NCI-H2081 (cell line): ENCODE measurements around the gene RNF145.
"Not testable (repeated sequence)": the region's sequence is repeated elsewhere in the genome, so short reads cannot be mapped to it uniquely, and the experiment has no call there.

Source experiments
- DNase-seq, 2 experiments: peaks; one replicate each; lab custom pipeline; 2025; lab: John Stamatoyannopoulos, UW

The RNF145 gene

GRCh38 chr5:159209438-159210209 lies at the start of gene RNF145:
TSS of gene RNF145 (minus strand) at chr5:159209553. CDS start at chr5:159203617, 5,936 bp downstream.
- peak; percentile 78 to 86 for DNase-seq

GRCh38 chr5:159258361-159258760 lies 49.0 kb upstream of the RNF145 start:
- no peak for DNase-seq

GRCh38 chr5:159257629-159258283 lies 48.4 kb upstream of the RNF145 start:
- no peak for DNase-seq

GRCh38 chr5:159257007-159257406 lies 47.7 kb upstream of the RNF145 start:
- DNase-seq = no peak

GRCh38 chr5:159252195-159252594 lies 42.8 kb upstream of the RNF145 start:
- no peak for DNase-seq

- no peak for DNase-seq
These were observed 39.8 kb upstream of the RNF145 start for GRCh38 chr5:159249158-159249557.

GRCh38 chr5:159244890-159245289 lies 35.5 kb upstream of the RNF145 start:
- no peak for DNase-seq

- DNase-seq = no peak
These were observed 34.8 kb upstream of the RNF145 start for GRCh38 chr5:159244163-159244562.

GRCh38 chr5:159243385-159243784 lies 34.0 kb upstream of the RNF145 start:
- no peak for DNase-seq

GRCh38 chr5:159242656-159243055 lies 33.3 kb upstream of the RNF145 start:
- DNase-seq = no peak

GRCh38 chr5:159241946-159242552 lies 32.7 kb upstream of the RNF145 start:
- no peak for DNase-seq

- DNase-seq = no peak
These were observed 31.0 kb upstream of the RNF145 start for GRCh38 chr5:159240301-159240870.

- not testable (repeated sequence) for DNase-seq
These were observed 26.6 kb upstream of the RNF145 start for GRCh38 chr5:159235871-159236520.

GRCh38 chr5:159231167-159231566 lies 21.8 kb upstream of the RNF145 start:
- DNase-seq = no peak

GRCh38 chr5:159230657-159231056 lies 21.3 kb upstream of the RNF145 start:
- no peak for DNase-seq

- DNase-seq = peak in 1 of 2 experiments; percentile 34
These were observed 18.7 kb upstream of the RNF145 start for GRCh38 chr5:159228097-159228496.

- DNase-seq = no peak
These were observed 18.1 kb upstream of the RNF145 start for GRCh38 chr5:159227452-159227851.

- no peak for DNase-seq
These were observed 17.1 kb upstream of the RNF145 start for GRCh38 chr5:159226451-159226850.

GRCh38 chr5:159224471-159224870 lies 15.1 kb upstream of the RNF145 start:
- no peak for DNase-seq

- no peak for DNase-seq
These were observed 14.1 kb upstream of the RNF145 start for GRCh38 chr5:159223469-159223868.

GRCh38 chr5:159220206-159220605 lies 10.9 kb upstream of the RNF145 start:
- no peak for DNase-seq

- DNase-seq = no peak
These were observed 9.3 kb upstream of the RNF145 start for GRCh38 chr5:159218595-159219023.
